ENCODE results near the gene PAQR7. TPM values are rescaled to one million over a fixed set of nuclear protein-coding genes. Genes with fewer than 3 reads are reported as not detected.

The PAQR7 gene
- total RNA-seq, 1 donor from 2014 or later: 4.6 TPM

DNA sequence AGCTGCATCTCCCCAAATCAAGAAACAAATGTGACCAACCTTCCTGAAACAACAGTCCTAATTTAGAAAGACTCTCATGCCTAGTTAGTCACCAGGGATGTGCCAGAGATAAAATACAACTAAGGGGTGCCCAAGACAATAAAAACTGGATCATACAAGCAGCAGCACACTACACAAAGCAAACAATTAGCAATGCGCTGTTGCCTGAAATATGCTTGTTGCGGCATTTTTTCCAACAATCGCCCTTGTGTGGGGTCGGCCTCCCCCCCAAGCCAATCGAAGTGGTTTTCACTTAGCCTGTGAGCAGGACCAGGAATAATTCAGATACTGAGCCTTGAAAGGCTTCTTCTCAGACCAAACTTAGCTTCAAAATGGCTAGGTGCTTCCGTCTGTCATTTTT lies 32.1 kb upstream of the PAQR7 start:
- Mint-ChIP-seq H3K27ac (no peak overlapping the region), H3K4me1 (peaks cover 15% of the 10 kb centered on the region), H3K9me3 (peaks cover 2% of the 10 kb centered on the region), H3K27me3 (no peaks in the 10 kb centered on the region), H3K4me3 (peak overlapping the region; percentile 53), H3K36me3 (ENCODE audit: low read depth) (peaks cover 2% of the 10 kb centered on the region)
- ATAC-seq (ENCODE audit: low read depth): no peak
- intact Hi-C loops (cut with micrococcal nuclease): loop anchor here (2.0 to 5.0 kb wide), 5 partner anchors 33 to 525 kb away; partner anchors contain the start of genes DHDDS, MTFR1L, PAQR7 and PDIK1L
- ChIA-PET POLR2A (no interaction called here), CTCF (interaction anchor here (1.2 kb wide), 1 partner anchor 12 kb away, joined by 4 read pairs; no protein-coding TSS in a partner anchor)
- no peak for DNase-seq
- TF ChIP-seq, protein P1, sequence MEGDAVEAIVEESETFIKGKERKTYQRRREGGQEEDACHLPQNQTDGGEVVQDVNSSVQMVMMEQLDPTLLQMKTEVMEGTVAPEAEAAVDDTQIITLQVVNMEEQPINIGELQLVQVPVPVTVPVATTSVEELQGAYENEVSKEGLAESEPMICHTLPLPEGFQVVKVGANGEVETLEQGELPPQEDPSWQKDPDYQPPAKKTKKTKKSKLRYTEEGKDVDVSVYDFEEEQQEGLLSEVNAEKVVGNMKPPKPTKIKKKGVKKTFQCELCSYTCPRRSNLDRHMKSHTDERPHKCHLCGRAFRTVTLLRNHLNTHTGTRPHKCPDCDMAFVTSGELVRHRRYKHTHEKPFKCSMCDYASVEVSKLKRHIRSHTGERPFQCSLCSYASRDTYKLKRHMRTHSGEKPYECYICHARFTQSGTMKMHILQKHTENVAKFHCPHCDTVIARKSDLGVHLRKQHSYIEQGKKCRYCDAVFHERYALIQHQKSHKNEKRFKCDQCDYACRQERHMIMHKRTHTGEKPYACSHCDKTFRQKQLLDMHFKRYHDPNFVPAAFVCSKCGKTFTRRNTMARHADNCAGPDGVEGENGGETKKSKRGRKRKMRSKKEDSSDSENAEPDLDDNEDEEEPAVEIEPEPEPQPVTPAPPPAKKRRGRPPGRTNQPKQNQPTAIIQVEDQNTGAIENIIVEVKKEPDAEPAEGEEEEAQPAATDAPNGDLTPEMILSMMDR (IDR thresholded peaks at IDR 0.05): no peak

DNA sequence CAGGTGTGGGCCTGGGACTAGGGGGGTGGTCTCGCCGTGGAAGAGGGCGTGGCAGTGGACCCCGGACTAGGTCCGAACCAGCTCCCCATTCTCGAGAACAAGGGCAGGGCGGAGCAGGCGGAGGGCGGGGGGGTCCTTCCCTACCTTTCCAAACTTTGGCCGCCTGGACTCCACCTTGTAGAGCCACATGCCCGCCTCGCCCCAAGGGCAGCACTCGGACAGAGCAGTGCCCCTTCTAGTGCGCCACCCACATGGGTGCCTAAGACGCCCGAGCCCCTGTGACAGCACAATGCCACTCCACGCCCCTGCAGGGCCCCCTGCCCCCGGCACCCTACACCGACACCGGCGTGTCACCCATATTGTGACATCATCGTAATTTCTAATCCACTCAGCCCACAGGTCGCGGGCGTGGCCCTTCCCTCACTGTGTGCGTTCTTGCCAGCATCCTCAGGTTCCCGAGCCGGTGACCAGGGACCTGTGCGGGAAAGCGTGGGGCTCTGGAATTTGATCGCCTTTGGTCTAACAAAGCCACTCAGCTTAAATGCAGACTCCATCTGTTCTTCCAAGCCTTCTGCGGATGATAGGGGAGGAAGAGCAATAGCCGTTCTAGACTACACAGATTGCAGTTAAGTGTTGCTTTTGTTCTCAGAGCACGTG lies 31.3 kb upstream of the PAQR7 start:
- ChIA-PET POLR2A (interaction anchor here (0.6 to 3.1 kb wide), 2 partner anchors 11 to 91 kb away, joined by 3 to 25 read pairs; partner anchors contain the start of gene PAFAH2), CTCF (interaction anchor here (1.2 kb wide), 1 partner anchor 11 kb away, joined by 4 read pairs; no protein-coding TSS in a partner anchor)
- TF ChIP-seq, protein P1 (IDR thresholded peaks at IDR 0.05): no peak
- Mint-ChIP-seq H3K36me3 (ENCODE audit: low read depth) (peaks cover 4% of the 10 kb centered on the region), H3K27me3 (no peaks in the 10 kb centered on the region), H3K9me3 (peaks cover 2% of the 10 kb centered on the region), H3K27ac (peak overlapping the region; percentile 53), H3K4me3 (peak overlapping the region; percentile 90), H3K4me1 (peaks cover 15% of the 10 kb centered on the region)
- intact Hi-C loops (cut with micrococcal nuclease): loop anchor here (1.0 to 5.0 kb wide), 7 partner anchors 32 to 526 kb away; partner anchors contain the start of genes AUNIP, DHDDS, MTFR1L and PAFAH2
- ATAC-seq (ENCODE audit: low read depth) (no peak), DNase-seq (no peak)

DNA sequence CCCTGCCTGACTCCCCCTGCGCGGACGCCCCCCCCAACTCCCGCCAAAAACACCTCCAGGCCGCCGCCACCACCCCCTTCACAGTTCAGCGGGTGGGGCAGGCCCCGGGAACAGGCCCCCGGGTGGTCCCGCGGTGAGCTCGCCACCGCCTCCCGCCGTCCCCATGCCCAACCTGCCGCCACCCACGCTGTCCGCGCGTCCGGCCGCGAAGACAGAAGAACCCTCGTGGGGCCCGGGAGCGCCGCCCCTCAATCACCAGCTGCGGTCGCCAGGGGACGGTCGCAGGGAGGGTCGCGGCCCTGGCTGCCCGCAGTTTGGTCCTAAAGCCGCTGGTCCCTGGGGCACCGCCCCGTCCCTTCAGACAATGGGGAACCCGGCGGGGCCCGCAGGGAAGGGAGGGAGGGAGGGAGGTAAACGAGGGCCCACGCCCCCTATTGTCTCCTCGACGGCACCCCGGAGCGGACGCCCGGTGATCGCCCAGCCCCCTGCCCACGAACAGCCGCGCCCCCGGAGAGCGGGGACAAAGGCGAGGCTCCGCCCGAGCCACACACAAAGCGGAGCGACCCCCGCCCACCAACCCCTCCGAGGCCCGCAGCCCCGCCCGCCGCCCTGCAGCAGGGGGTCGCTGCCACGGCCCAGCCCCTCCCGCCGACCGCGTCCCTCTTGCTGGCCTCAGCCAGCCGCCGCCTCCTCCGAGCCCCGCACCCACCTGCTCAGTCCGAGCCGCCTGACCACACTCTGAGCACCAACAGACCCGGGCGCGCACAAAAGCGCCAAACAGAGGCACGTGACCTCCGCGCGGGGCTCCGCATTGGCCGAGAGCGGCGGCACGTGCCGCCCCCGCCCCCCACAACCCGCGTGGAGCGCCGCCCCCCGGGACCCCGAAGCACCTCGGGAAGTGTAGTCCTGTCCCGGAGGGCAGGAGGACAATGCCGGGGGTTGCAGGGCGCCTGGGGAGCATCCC lies 30.5 kb upstream of the PAQR7 start, which contains the start of gene STMN1:
Gene STMN1, minus strand, starts transcription at position 740 of the 964 bp plus-strand sequence. CDS start 1,743 bp downstream, outside the sequence.
- Mint-ChIP-seq H3K4me3 (peak within 1 kb of the TSS; percentile 90), H3K27ac (peak within 1 kb of the TSS; percentile 76), H3K9me3 (peaks cover 2% of the 10 kb centered on the region), H3K4me1 (peaks cover 15% of the 10 kb centered on the region), H3K27me3 (no peaks in the 10 kb centered on the region), H3K36me3 (ENCODE audit: low read depth) (peaks cover 9% of the 10 kb centered on the region)
- ChIA-PET CTCF (interaction anchor here (3.2 to 3.4 kb wide), 2 partner anchors 10 to 91 kb away, joined by 11 to 22 read pairs; partner anchors contain the start of gene PAFAH2), POLR2A (interaction anchor here (0.6 to 3.1 kb wide), 7 partner anchors 9 to 414 kb away, joined by 3 to 25 read pairs (median 5); partner anchors contain the start of gene PAFAH2)
- intact Hi-C loops (cut with micrococcal nuclease): loop anchor here (1.0 to 5.0 kb wide), 9 partner anchors 11 to 526 kb away; partner anchors contain the start of genes AUNIP, DHDDS, MTFR1L and PAFAH2
- ATAC-seq (ENCODE audit: low read depth) (peak; percentile 77), DNase-seq (peak; percentile 76)
- TF ChIP-seq, protein P1 (IDR thresholded peaks at IDR 0.05): no peak

DNA sequence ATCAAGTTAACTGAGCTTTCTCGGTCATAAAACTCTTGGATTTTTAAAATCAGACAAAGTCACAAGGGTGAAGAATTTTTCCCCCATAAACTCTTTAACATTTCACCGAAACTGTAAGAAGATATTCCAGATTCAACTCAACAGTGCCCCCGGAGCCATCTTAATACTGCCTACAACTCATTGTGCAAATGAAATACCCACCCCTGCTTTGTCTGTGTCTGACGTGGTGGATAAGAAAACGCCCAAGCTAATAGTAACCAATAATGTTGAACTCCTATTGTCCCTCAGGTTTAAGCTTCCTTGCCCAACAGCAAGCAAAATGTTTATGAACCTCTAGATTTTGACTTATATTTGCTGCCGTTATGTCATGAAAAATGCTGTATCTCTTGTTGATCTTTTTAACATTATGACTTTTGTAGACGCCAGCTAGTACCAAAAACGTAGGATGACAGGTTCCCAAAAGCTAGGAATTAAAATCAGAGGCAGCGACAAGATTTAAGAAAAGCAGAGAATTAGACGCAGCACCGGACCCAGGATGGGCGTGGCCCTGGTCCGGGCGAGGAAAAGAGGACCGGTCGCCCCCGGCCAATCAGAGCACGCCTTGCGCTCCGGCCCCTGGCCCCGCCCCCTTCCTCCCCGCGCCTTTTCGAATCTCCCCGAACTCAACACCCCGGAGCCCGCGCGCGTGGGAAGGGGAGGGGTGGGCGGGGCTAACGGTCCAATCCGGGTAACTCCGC lies 29.6 kb upstream of the PAQR7 start:
- Mint-ChIP-seq H3K27me3 (no peaks in the 10 kb centered on the region), H3K36me3 (ENCODE audit: low read depth) (peaks cover 18% of the 10 kb centered on the region)

More for the DNA sequence above, 29.6 kb upstream of the PAQR7 start:
- peak; percentile 82 for DNase-seq
- Mint-ChIP-seq H3K27ac (peak overlapping the region; percentile 76), H3K4me1 (peaks cover 15% of the 10 kb centered on the region), H3K4me3 (peak overlapping the region; percentile 90), H3K9me3 (no peaks in the 10 kb centered on the region)
- ChIA-PET CTCF (interaction anchor here (1.0 to 3.4 kb wide), 3 partner anchors 10 to 95 kb away, joined by 5 to 22 read pairs (median 11); partner anchors contain the start of gene PAFAH2), POLR2A (interaction anchor here (0.6 to 3.1 kb wide), 7 partner anchors 10 to 415 kb away, joined by 3 to 25 read pairs (median 5); partner anchors contain the start of gene PAFAH2)
- intact Hi-C loops (cut with micrococcal nuclease): loop anchor here (1.0 to 5.0 kb wide), 4 partner anchors 10 to 527 kb away; partner anchors contain the start of gene DHDDS
- peak; percentile 81 for ATAC-seq (ENCODE audit: low read depth)
- TF ChIP-seq, protein P1 (IDR thresholded peaks at IDR 0.05): no peak
